ENCODE results near the gene SLC37A2. TPM values are rescaled to one million over a fixed set of nuclear protein-coding genes. Genes with fewer than 3 reads are reported as not detected.

The SLC37A2 gene
- total RNA-seq, 4 donors from 2014 or later, result 0.88 to 6.6 (median 2.6) TPM

DNA sequence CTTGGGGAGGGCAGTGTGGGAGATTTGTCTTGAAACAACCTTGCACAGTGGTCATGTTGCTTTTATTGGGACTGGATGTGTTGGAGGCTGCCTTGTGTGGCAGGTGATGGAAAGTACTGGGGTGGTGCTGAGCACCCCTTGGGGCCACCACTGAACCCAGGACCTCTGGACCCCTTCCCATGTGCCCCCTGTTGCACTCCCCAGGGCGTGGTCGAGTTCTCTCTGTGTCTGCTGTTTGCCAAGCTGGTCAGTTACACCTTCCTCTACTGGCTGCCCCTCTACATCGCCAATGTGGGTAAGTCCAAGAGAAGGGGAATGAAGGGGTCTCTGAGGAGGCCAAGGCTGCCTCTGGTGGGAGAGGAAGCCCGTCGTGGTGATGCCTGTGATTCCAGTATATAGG is 18.9 kb downstream of the SLC37A2 start:
- no peak for TF ChIP-seq POLR2A (IDR thresholded peaks at IDR 0.05)
- no peak for TF ChIP-seq CTCF (IDR thresholded peaks at IDR 0.05)
- Histone ChIP-seq H3K27me3 (no peaks in the 10 kb centered on the region), H3K4me3 (no peak overlapping the region), H3K36me3 (no peaks in the 10 kb centered on the region), H3K4me1 (no peaks in the 10 kb centered on the region), H3K9me3 (no peaks in the 10 kb centered on the region), H3K27ac (no peak overlapping the region)
- DNase-seq, result no peak

DNA sequence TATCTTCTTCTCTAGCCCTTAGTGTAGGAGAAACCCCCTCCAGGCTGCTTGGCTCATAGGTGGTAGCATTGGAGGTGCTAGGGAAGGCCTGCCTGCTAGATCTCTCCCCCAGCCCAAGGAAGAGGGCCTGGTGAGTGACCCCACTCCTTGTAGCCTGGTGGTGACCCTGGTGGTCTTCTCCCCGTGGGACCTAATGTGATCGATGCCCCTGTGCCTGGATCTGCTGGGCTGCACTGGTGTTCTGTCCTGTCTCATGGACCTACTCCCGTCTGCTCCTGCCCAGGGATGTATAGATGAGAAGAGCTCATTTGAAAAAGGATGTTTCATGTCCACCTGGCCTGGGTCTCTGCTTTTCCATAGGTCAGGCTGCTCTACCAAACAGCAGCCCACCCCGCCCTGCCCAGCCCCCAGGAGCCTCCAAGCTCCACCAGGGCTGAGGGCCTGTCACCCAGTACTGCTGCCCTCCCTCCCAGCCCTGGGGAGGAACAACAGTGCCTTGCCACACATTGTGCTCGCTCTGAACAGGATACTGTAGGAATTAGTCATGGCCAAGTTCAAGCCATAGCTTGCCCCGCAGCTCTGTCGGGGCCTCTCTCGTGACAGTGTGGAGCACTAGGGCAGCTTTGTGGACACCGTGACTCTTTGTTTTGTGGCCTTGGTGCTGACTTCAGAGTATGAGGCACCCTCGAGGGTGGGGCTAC is 19.7 kb downstream of the SLC37A2 start:
- Histone ChIP-seq H3K4me1 (no peaks in the 10 kb centered on the region), H3K4me3 (no peak overlapping the region), H3K9me3 (no peaks in the 10 kb centered on the region), H3K36me3 (no peaks in the 10 kb centered on the region), H3K27me3 (no peaks in the 10 kb centered on the region), H3K27ac (no peak overlapping the region)
- TF ChIP-seq CTCF (IDR thresholded peaks at IDR 0.05) (no peak), POLR2A (IDR thresholded peaks at IDR 0.05) (no peak)
- DNase-seq, result no peak

- no peaks in the 10 kb centered on the region for H3K4me1 ChIP-seq
- H3K36me3 ChIP-seq, result no peaks in the 10 kb centered on the region
- no peak overlapping the region for H3K4me3 ChIP-seq
- H3K9me3 ChIP-seq, result no peaks in the 10 kb centered on the region
- no peak overlapping the region for H3K27ac ChIP-seq
- no peaks in the 10 kb centered on the region for H3K27me3 ChIP-seq
- DNase-seq, result peak in 1 of 3 donors; percentile 33
- TF ChIP-seq POLR2A (IDR thresholded peaks at IDR 0.05) (no peak), CTCF (IDR thresholded peaks at IDR 0.05) (no peak)
Observed at GRCh38 chr11:125083312-125084056, 20.4 kb downstream of the SLC37A2 start.

DNA sequence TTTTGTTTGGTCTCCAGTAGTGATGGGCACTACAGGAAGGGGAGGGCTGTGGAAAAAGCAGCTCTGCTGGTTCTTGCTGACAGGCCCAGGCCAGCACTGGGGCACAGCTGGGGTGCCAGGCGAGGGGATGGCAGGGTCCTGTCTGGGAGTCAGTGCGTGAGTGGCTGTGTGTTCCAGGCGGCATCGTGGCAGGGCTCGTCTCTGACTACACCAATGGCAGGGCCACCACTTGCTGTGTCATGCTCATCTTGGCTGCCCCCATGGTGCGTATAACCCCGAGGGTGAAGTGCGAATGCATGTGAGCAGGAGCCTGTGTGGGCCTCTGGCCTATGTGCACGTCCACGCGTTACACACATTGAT is 20.9 kb downstream of the SLC37A2 start:
- Histone ChIP-seq H3K27me3 (no peaks in the 10 kb centered on the region), H3K9me3 (no peaks in the 10 kb centered on the region), H3K36me3 (no peaks in the 10 kb centered on the region), H3K4me1 (no peaks in the 10 kb centered on the region), H3K27ac (no peak overlapping the region), H3K4me3 (no peak overlapping the region)
- DNase-seq, result no peak
- TF ChIP-seq POLR2A (IDR thresholded peaks at IDR 0.05), result no peak
- no peak for TF ChIP-seq CTCF (IDR thresholded peaks at IDR 0.05)

- no peaks in the 10 kb centered on the region for H3K36me3 ChIP-seq
- no peak overlapping the region for H3K27ac ChIP-seq
- no peaks in the 10 kb centered on the region for H3K4me1 ChIP-seq
- no peaks in the 10 kb centered on the region for H3K27me3 ChIP-seq
- no peak overlapping the region for H3K4me3 ChIP-seq
- DNase-seq, result peak in 1 of 3 donors; percentile 34
- TF ChIP-seq CTCF (IDR thresholded peaks at IDR 0.05), result no peak
- no peak for TF ChIP-seq POLR2A (IDR thresholded peaks at IDR 0.05)
- H3K9me3 ChIP-seq, result no peaks in the 10 kb centered on the region
Observed at GRCh38 chr11:125084761-125085231, 21.7 kb downstream of the SLC37A2 start.
